CD4-positive, alpha-beta T cell treated with Interleukin-4 for 4 hours (primary cell): ENCODE results near the gene ANKDD1B.

ENCODE experiments used
- DNase-seq: peaks from one replicate; pipeline ENCODE4 v3.0.0-alpha.2; 2020

Gene ANKDD1B

DNA sequence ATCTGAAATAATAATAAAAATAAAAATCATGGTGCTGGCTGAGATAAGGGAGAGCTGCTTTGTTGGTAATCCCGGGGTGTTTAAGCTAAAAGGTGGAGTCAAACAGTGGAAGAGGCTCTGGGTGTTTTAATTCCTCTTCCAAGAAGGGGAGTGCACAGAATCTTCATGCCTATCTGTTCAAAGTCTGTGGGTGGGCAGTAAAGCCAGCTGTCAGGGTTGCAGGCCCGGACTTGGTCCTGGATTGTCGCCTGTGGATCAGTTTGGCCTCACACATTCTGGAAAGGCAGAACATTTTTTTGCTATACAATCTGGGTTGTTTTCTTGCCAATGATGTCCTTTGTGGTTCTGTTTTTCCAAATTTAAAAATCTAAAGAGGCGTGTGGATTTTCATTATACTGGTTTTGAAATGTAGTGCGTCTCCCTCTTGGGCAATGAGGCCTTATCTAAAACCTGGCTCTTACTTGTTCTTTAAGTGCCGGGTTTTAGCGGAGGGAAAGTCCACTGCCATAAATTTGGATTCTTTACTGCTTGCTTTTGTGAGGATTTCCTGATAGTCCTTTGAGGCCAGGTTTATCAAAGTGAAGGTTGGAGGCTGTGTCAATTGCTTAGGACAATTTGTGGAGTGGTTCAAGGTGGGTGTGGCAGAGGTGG lies 5.8 kb downstream of the ANKDD1B start:
- DNase-seq: no peak

DNA sequence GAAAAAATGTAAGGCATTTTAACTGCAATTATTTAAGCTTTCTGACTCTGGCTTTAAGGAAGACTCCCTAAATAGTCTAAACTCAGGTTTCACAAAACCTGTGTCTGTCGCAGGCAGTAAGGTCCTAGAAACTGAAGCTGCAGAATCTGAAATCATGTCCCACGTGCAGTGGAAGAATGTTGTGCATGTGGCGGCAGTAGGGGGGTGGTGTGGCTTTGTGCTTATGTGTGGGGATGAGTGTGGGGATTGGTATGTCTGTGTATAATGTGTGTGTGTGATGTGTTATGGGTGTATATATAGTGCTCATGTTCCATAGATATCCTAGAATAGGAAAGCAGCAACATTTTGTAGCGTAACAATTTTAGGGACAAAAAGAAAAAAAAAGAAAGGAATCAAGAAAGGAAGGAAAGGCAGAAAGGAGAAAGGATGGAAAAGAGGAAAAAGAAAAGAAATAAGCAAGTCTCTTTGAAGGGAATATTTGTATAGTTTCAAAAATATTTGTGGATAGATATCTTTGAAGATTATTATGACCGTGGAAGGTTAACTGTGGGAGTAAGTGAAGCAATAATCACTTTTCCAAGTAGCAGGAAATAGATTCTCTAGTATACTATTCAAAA lies 6.6 kb downstream of the ANKDD1B start:
- DNase-seq: no peak

DNA sequence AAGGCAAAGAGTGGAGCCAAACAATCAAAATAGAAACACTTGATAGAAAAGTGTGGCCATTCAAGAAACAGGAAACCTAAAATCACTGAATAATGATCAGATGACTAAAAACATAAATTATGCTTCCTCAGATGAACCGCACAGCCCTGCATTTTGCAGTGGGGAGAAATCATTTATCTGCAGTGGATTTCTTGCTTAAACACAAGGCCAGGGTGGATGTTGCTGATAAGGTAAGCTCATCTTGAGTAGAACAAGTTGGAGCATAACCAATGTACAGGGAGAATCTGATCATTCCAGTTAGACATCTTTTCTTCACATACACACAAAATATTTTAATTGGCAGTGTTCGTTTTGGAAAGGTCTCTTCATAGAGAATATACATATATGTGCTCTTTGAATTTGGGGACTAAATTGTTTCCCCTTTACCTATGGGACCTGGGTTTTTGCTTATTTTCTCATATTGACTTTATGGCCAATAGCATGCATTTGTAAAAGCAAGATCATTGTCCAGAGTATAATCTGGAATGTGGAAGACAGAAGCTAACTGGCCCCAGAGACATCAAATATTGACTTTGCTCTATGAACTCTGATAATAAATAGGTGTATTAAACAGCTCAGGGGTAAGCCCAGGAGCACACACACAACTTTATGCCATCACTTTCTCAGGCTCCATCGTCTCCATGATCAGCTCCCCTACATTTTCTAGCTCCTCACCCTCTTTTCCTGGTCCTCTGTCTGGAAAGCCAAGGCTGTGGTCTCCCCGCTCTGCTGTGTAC lies 9.1 kb downstream of the ANKDD1B start:
- DNase-seq: no peak

GRCh38 chr5:75622564-75622963 lies 11.3 kb downstream of the ANKDD1B start:
- DNase-seq: no peak

DNA sequence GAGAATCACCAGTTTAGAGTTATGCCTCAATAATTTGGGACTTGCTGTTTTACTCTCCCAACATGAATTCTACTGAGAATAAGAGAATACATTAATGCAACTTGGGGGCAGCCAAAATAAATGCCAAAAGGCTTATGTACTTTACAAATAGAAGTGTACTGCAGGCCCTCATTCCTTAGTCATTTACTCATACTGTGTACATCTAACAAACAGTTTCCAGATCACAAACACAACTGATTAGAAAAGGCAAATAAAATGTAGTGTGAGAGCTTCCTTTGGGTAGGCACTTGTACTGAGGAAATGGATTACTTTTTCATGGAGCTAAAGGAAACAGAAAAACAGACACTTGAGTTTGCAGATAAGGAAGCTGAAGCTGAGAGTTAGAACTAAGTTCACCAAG lies 12.6 kb downstream of the ANKDD1B start:
- DNase-seq: no peak

GRCh38 chr5:75626959-75627358 lies 15.7 kb downstream of the ANKDD1B start:
- DNase-seq: no peak

GRCh38 chr5:75627801-75628200 lies 16.5 kb downstream of the ANKDD1B start:
- no peak for DNase-seq

DNA sequence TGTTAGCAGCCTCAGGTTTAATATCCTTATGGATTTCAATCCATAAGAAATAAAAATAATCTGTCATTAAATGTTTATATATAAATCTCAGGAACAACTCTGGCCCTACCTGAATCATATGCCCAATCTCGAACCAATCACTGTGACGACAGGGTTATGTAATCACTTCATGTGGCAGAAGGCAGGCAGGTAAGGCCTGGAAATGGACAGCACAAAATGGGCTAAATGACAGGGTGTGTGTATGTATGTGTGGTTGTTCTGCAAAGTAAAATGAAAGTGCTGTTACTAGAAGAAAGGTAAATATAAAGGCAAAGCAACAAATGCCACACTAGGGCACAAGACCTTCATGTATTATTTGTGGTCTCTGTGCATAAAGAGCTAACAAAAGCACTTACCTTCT lies 19.6 kb downstream of the ANKDD1B start:
- no peak for DNase-seq

DNA sequence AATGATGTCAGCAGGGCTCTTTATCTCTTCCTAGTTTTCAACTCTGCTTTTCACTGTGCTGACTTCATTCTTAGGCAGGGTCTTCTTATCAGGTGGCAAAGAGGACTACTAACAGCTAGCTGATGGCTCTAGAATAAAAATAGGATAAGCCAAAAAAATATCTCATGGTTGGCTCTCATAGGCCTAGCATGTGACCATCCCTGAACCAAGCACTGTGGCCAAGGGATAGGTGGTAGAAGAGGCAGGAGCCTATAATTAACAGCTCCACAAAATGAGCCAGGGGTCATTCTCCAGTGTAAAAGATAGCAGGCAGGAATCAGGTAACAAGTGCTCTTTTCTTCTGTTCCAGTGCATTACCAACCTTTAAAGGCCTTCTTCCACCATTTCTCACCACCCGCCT lies 21.1 kb downstream of the ANKDD1B start:
- DNase-seq: no peak

DNA sequence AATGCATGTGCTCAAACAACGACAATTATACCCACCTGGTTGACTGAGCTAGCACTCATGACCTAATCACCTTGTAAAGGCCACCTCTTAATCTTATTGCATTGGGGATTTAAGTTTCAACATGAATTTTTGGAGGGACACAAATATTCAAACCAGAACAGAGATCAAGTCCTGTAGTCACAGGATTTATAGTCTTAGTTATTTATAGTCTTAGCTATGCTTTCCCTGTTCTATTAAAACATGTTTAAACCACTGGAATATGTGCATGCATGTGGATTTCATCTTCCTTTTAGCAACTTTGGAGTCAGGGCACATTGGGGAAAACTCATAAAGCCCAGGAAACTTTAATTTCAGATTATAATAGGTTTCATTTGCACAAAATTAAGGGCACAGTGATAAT lies 26.7 kb downstream of the ANKDD1B start:
- no peak for DNase-seq

DNA sequence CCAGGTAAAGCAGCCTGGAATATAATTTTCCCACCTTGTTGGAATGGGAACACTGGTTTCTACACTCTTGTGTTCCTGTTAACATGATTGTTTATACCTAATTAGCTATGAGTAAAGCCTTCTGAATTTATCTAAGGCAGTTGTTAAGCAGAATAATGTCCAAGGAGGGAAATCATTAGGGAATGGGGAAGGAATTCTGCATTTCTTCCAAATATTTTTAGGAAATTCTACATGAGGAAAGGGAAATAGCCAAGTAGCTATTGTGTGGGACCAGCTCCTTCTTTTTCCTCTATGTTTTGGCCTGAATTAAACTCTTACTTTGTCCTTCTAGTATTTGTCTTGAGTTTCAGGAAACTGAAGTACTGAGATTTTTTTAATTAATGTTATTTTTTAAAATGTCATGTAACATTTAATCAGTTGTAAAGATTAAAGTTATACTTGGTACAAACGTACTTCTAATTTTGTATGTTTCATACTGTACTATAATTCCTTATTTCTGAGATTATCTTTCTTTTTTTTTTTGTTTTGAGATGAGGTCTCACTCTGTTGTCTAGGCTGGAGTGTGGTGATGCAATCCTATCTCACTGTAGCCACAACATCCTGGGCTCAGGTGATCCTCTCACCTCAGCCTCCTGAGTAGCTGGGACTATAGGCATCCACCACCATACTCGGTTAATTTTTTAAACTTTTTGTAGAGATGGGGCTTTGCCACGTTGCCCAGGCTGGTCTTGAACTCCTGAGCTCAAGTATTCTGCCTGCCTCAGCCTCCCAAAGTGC lies 28.5 kb downstream of the ANKDD1B start:
- DNase-seq: no peak

DNA sequence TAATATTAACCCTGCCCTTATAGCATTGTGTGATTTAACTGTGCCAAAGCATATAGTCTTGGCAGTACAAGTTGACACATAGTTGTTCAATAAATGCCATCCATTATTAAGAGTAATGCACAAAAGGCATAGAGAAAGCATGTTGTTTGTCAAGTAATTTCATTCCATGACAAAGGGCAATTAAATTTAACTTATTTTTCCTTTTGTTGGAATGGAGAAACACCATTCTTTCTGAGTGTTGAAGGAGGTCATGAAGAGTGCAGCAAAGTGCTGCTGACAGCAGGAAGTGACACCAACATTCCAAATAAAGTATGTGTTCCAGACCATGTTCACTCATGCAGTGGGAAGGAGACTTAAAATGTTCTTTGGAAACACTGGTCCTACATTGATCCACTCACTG lies 29.1 kb downstream of the ANKDD1B start:
- no peak for DNase-seq

DNA sequence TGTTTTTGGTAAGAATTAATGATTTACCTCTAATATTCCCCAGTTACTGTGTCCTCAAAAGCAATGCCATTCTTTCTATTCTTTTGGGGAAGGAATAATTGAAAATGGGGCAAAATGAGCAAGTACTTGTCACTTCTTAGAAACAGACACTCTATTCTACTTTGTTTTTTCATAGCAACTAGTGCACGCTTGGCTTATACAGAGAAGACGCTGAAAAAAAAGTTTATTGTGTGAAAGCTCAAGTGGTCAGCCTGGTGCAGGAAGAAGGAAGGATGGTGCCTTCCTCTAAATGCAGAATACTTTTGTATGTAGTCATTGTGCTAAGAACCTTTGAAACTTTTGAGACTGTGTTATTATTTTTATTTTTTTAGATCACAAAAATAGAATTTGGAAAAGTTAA lies 29.6 kb downstream of the ANKDD1B start:
- DNase-seq: no peak

GRCh38 chr5:75648712-75649111 lies 37.5 kb downstream of the ANKDD1B start:
- no peak for DNase-seq

DNA sequence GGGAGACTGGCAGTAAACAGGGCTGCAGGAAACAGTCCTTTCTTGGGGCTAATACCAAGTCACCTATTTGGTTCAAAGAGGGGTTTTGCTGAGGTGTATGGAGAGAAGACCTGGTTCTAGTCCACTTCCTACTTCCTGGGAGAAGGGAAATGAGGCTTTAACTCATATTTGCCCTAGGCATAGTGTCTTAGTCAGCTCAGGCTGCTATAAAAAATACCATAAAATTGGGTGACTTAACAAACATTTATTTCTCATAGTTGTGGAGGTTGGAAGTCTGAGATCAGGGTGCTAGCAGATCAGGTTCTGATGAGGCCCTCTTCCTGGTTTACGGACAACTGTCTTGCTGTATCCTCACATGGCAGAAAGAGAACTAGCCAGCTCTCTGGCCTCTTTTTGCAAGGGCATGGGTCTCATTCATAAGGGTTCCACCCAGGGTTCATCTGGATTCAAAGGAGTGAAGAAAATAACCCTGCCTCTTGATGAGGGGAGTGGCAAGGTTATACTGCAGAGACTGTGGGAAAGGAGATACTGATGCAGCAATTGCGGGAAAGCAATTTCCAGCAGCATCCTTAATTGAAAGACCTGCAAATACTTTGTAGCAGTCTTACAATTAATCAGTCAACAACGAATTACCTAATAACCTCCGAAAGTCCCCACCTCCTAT lies 40.5 kb downstream of the ANKDD1B start:
- no peak for DNase-seq

DNA sequence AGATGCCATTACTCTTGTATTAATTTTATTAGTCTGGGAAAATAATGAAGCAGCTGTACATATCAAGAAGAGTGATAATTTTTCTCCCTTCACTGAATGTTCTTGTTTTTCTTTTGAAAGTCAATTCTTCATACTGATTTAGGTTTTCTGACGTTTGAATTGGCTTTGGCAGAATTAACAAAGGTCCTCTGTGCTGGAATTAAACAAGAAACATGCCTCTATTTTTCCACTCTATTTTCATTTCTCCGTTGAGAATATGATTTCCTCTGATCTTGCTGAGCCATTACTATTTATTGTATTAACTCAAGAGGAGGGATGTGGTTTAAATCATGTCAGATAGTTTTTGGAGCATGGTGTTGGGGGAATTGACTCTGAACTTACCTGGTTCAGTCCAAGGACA lies 42.3 kb downstream of the ANKDD1B start:
- DNase-seq: no peak

GRCh38 chr5:75654693-75655295 lies 43.5 kb downstream of the ANKDD1B start:
- DNase-seq: no peak

DNA sequence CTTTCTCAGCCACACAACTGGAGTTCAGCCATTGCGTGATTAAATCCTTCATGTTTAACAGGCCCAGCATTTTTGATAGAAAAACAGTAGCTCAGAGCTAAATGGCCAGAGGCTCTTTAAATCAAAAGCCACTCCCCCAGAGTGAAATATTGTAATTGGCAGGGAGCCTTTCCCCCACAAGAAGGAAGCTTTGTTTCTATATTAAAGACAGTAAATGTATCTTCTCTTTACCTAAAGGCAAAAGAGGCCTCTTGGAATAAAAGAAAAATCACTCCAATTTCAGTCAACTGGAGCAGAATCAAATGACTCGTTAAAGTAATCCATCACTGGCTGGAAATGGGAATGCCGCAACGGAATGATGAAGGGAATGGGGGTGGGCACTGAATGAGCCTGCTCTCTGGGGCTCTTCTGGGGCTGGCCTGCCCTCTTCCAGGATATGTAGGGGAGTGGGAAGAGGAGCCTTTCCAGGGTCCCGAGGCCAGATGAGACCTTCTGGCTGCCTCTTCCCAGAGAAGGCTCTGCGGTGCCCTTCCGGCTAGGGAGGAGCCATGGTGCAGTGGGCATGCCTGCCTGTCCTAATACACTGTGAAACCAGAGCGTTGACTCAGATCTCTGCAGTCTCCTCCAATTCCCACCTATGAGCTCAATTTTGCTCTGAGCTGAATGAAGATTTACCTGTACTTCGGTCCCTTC lies 45.2 kb downstream of the ANKDD1B start:
- DNase-seq: no peak

DNA sequence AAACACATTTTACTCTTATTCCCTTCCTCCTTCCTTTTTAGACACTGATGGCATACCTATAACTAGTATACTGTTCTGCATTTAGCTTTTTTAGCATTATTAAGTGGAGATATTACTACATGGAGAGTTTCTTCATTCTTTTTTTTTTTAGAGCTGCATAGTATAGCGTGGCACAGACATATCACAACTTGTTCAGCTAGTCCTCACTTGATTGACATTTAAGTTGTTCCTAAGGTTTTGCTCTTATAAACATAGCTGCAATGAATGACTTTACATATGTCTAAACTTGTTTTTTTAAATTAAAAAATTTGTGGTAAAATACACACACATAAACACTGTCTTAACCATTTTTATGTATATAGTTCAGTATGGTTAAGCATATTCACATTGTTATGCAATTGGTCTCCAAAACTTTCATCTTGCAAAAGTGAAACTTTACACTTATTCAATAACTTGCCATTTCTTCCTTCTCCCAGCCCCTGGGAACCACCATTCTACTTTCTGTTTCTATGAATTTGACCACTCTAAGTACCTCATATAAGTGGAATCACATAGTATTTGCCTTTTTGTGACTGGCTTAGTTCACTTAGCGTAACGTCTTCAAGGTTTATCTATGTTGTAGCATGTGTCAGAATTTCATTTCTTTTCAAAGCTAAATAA lies 48.7 kb downstream of the ANKDD1B start:
- DNase-seq: no peak

- DNase-seq: no peak
Measured at GRCh38 chr5:75660678-75661465, 49.6 kb downstream of the ANKDD1B start.
